ENCODE measurements around the gene PAF1.

Gene PAF1

GRCh38 chr19:39390751-39391437 is at the start of gene PAF1, which contains the start of gene MED29:
PAF1 (minus strand) TSS chr19:39391106; CDS start chr19:39390864, 242 bp downstream.
MED29 (plus strand) TSS chr19:39391378; CDS start chr19:39391423, 45 bp downstream.
- DNase-seq (ENCODE audit: low spot score) = peak; percentile 99

GRCh38 chr19:39438270-39438934 is 47.5 kb upstream of the PAF1 start:
- no peak for DNase-seq (ENCODE audit: low spot score)

GRCh38 chr19:39436350-39436716 is 45.4 kb upstream of the PAF1 start:
- no peak for DNase-seq (ENCODE audit: low spot score)

GRCh38 chr19:39435499-39436349 is 44.8 kb upstream of the PAF1 start, which contains the start of gene RPS16:
RPS16 (minus strand) TSS chr19:39435949; CDS start chr19:39435895, 54 bp downstream.
- DNase-seq (ENCODE audit: low spot score) = peak; percentile 99

GRCh38 chr19:39434123-39435076 is 43.5 kb upstream of the PAF1 start:
- DNase-seq (ENCODE audit: low spot score) = no peak

DNA sequence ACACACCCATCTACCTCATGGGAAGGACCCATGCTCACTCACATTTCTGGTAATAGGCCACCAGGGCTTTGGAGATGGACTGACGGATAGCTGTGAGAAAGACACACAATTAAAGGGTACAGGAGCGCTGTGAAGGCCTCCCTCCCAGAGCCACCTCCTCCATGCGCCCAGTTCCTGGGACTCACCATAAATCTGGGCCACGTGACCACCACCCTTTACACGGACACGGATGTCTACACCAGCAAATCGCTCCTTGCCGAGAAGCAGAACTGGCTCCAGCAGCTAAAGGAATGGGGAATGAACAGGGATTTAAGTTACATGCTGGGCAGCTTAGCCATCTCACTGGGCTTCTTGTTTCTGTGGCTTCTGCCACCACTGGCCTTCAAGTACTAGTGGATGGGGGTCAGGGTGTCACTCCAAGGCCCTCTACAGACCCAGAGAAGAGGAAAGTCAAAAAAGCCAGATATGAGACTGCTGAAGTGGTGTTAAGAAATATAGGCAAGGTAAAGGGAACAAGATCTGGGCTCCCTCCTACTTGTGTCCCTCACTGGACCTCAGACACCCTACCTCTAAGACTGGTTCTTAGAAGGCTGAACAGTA is 42.7 kb upstream of the PAF1 start:
- DNase-seq (ENCODE audit: low spot score) = no peak

GRCh38 chr19:39432677-39433025 is 41.7 kb upstream of the PAF1 start:
- no peak for DNase-seq (ENCODE audit: low spot score)

GRCh38 chr19:39430675-39431593 is 40.0 kb upstream of the PAF1 start:
- peak; percentile 53 for DNase-seq (ENCODE audit: low spot score)

- no peak for DNase-seq (ENCODE audit: low spot score)
Measured at GRCh38 chr19:39428283-39429112, 37.6 kb upstream of the PAF1 start.

- DNase-seq (ENCODE audit: low spot score) = no peak
Measured at GRCh38 chr19:39427707-39428106, 36.8 kb upstream of the PAF1 start.

GRCh38 chr19:39426170-39426569 is 35.3 kb upstream of the PAF1 start:
- no peak for DNase-seq (ENCODE audit: low spot score)

DNA sequence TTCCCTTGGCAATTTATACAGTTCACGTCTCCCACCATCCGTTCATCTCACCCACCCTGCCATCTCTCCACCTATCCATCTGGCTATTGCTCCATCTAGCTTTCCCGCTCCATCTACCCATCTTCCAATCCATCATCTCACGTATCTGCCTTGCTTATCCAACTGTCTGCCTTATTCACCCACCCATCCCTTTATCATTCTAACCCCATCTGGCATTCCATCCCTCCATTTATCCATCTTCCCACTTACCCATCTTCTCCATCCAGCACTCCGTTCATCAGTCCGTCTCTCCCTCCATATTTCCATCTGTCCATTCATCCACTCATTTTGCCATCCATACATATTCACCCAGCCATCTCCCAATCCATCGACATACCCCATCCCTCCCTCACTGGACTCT is 34.8 kb upstream of the PAF1 start:
- no peak for DNase-seq (ENCODE audit: low spot score)

- DNase-seq (ENCODE audit: low spot score) = no peak
Measured at GRCh38 chr19:39424934-39425333, 34.0 kb upstream of the PAF1 start.

- no peak for DNase-seq (ENCODE audit: low spot score)
Measured at GRCh38 chr19:39423258-39424086, 32.6 kb upstream of the PAF1 start.

- DNase-seq (ENCODE audit: low spot score) = no peak
Measured at GRCh38 chr19:39422020-39422419, 31.1 kb upstream of the PAF1 start.

DNA sequence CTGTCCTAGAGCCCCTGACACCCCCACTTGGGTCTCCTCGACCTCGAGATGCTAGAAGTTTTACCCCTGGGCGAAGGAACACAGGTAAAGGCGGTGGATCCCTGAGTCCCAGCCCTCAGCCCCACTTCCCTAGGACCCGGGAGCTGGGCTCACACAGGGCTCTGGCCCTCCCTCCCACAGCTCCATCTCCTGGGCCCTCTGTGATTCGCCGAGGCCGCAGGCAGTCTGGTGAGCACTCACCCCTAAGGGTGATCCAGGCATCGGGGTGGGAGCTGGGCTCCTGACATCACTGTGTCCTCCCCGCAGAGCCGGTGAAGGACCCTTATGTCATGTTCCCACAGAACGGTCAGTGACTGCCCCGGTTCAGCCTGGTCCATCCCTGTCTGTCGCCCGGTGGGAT is 29.9 kb upstream of the PAF1 start:
- no peak for DNase-seq (ENCODE audit: low spot score)

DNA sequence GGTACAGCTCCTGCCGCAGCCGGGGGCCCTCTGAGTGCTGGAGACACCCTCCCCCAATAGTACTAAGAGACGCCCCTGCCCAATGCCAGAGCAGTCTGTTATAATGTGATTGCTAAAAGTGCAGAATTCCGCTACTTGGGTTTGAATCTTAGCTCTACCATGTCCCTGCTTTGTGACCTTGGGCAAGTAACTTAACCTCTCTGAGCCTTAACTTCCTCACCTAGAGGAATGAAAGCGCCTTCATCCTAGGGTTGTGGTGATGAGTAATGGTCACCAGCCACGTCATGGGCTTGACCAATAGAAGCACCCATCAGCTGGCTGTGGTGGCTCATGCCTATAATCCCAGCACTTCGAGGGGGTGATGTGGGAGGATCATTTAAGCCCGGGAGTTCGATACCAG is 28.1 kb upstream of the PAF1 start:
- no peak for DNase-seq (ENCODE audit: low spot score)

- DNase-seq (ENCODE audit: low spot score) = no peak
Measured at GRCh38 chr19:39417463-39418181, 26.7 kb upstream of the PAF1 start.

Data from CD4-positive, alpha-beta T cell treated with Interleukin-6 at 100 ng/mL for 8 hours (primary cell).